22Rv1 (cell line): ENCODE measurements around the gene TSPAN18.

Source experiments
- H3K27ac ChIP-seq: fragments of 450-650 bp; 2 replicates; pipeline ENCODE4 v1.5.1; 2017
- CTCF ChIP-seq: fragments of 450-650 bp; IDR thresholded peaks from 2 replicates; pipeline ENCODE4 v1.5.1; 2017; ENCODE audit warnings: mild to moderate bottlenecking
- ZFX ChIP-seq: fragments of 450-650 bp; IDR thresholded peaks from 2 replicates; pipeline ENCODE4 v1.6.1; 2017; ENCODE audit warnings: antibody characterized with exemption, borderline replicate concordance

TSPAN18 gene

GRCh38 chr11:44980533-44981427, 254.0 kb downstream of the TSPAN18 start:
- H3K27ac ChIP-seq: peak overlapping the region; percentile 100

More at GRCh38 chr11:44980533-44981427, 254.0 kb downstream of the TSPAN18 start:
- no peak for TF ChIP-seq ZFX
- TF ChIP-seq CTCF: no peak
